GM12878 (cell line): ENCODE results near the gene KIAA1671. TPM values are rescaled to one million over a fixed set of nuclear protein-coding genes. Genes with fewer than 3 reads are reported as not detected.
A peak's percentile ranks its signal among the peaks of the same experiment; 100 is the strongest.

Source experiments
- ATAC-seq: fragments of 200-7000 bp; cut with Tn5 transposase; 3 replicates; pipeline ENCODE4 v1.9.1; 2020; ENCODE audit warnings: mild to moderate bottlenecking, moderate library complexity
- BruUV-seq: library from RNA; stranded (reverse); fragments of 400-500 nt; replicated peaks from 2 replicates; lab custom pipeline; 2021; lab: Mats Ljungman, UMichigan
- CTCF ChIA-PET: fragments of 300-600 bp; sonication (Branson Sonifier 250); formaldehyde crosslinking; extraction: SDS; loops from one replicate; lab custom pipeline; 2021; ENCODE audit warnings: inconsistent platforms; lab: Yijun Ruan, JAX
- POLR2A ChIA-PET: fragments of 350-600 bp; formaldehyde crosslinking; extraction: SDS; loops from one replicate; lab custom pipeline; 2021; ENCODE audit warnings: inconsistent platforms; lab: Charles Lee
- RAD21 ChIA-PET: fragments of 300-600 bp; sonication (Branson Sonifier 250); formaldehyde crosslinking; loops from one replicate; lab custom pipeline; 2023; ENCODE audit warnings: antibody characterized with exemption; ENCODE audit not compliant: unreplicated experiment; lab: Charles Lee
- SMC1A ChIA-PET: fragments of 300-600 bp; sonication (Branson Sonifier 250); formaldehyde crosslinking; loops from one replicate; lab custom pipeline; 2023; ENCODE audit not compliant: unreplicated experiment, uncharacterized antibody; lab: Charles Lee
- DNase-seq: peaks from one replicate; pipeline ENCODE4 v3.0.0-alpha.2; 2011; ENCODE audit warnings: low read depth, low spot score
- FAIRE-seq: peaks from 3 replicates; lab custom pipeline; 2011; peaks lifted over from hg19 to GRCh38; lab: Jason Lieb, UNC
- H2AFZ ChIP-seq: 2 replicates; pipeline ENCODE4 v1.6.0; 2011; ENCODE audit warnings: low read depth, low read length, control low read depth; ENCODE audit not compliant: control insufficient read depth
- H3K27ac ChIP-seq: 2 replicates; pipeline ENCODE4 v1.5.1; 2011; ENCODE audit warnings: control low read depth; ENCODE audit not compliant: control insufficient read depth, insufficient read depth
- H3K27me3 ChIP-seq, 2 experiments: replicated peaks in 1 of 2; 2 replicates each; pipeline versions ENCODE4 v1.6.0 to v1.6.1; 2011; ENCODE audit warnings: low read length in 1 of 2; ENCODE audit not compliant: control insufficient read depth in 2 of 2, insufficient read depth in 2 of 2
- H3K36me3 ChIP-seq, 2 experiments: 2 replicates each; pipeline ENCODE4 v1.5.1; 2011; ENCODE audit warnings: low read length in 1 of 2; ENCODE audit not compliant: control insufficient read depth in 2 of 2, insufficient read depth in 2 of 2
- H3K4me1 ChIP-seq: 2 replicates; pipeline ENCODE4 v1.6.1; 2011; ENCODE audit warnings: mild to moderate bottlenecking, low read length, moderate library complexity, mixed read lengths; ENCODE audit not compliant: control insufficient read depth, insufficient read depth
- H3K4me2 ChIP-seq: 2 replicates; pipeline ENCODE4 v1.6.0; 2011; ENCODE audit warnings: control low read depth; ENCODE audit not compliant: control insufficient read depth, insufficient read depth
- H3K4me3 ChIP-seq: fragments of 200-600 bp; sonication (generic); 2 replicates; pipeline ENCODE4 v1.5.1; 2016
- H3K79me2 ChIP-seq: 2 replicates; pipeline ENCODE4 v1.6.0; 2011; ENCODE audit warnings: low read length; ENCODE audit not compliant: control insufficient read depth, insufficient read depth
- H3K9ac ChIP-seq: 2 replicates; pipeline ENCODE4 v1.8.0; 2011; ENCODE audit warnings: low read length, control low read depth, mixed read lengths; ENCODE audit not compliant: control insufficient read depth, insufficient read depth
- H3K9me3 ChIP-seq: replicated peaks from 3 replicates; pipeline ENCODE4 v1.5.1; 2011; ENCODE audit warnings: mild to moderate bottlenecking, low read length; ENCODE audit not compliant: control insufficient read depth, insufficient read depth
- H4K20me1 ChIP-seq: 2 replicates; pipeline ENCODE4 v1.6.0; 2011; ENCODE audit not compliant: control insufficient read depth, insufficient read depth
- BACH1 ChIP-seq: fragments of 450-650 bp; IDR thresholded peaks from 2 replicates; pipeline ENCODE4 v1.6.1; 2017; ENCODE audit warnings: mild to moderate bottlenecking, borderline replicate concordance
- BMI1 ChIP-seq: fragments of 450-650 bp; IDR thresholded peaks from 2 replicates; pipeline ENCODE4 v1.6.1; 2016; ENCODE audit warnings: mild to moderate bottlenecking, moderate library complexity, borderline replicate concordance
- DPF2 ChIP-seq: fragments of 450-650 bp; IDR thresholded peaks from 2 replicates; pipeline ENCODE4 v1.6.1; 2017; ENCODE audit warnings: mild to moderate bottlenecking
- ETV6 ChIP-seq, 2 experiments: fragments of 450-650 bp in 1 of 2; IDR thresholded peaks in 1 of 2; conservative IDR thresholded peaks in 1 of 2; 2 replicates each; pipeline ENCODE4 v1.6.1; 2014; ENCODE audit warnings: antibody characterized with exemption in 1 of 2, borderline replicate concordance in 1 of 2, low read depth in 1 of 2, mild to moderate bottlenecking in 1 of 2, moderate library complexity in 1 of 2
- IKZF1 ChIP-seq: fragments of 450-650 bp; conservative IDR thresholded peaks from 2 replicates; pipeline ENCODE4 v1.6.1; 2017; ENCODE audit warnings: antibody characterized with exemption, mild to moderate bottlenecking
- IKZF2 ChIP-seq, 2 experiments: fragments of 450-650 bp; IDR thresholded peaks; 2 replicates each; pipeline ENCODE4 v1.6.1; 2017; ENCODE audit warnings: mild to moderate bottlenecking in 2 of 2, moderate library complexity in 2 of 2
- JUND ChIP-seq: IDR thresholded peaks from 2 replicates; pipeline ENCODE4 v1.6.1; 2012; ENCODE audit warnings: low read depth, mild to moderate bottlenecking, low read length, improper control_type of control experiment, moderate library complexity
- MTA2 ChIP-seq: fragments of 450-650 bp; IDR thresholded peaks from 2 replicates; pipeline ENCODE4 v1.6.1; 2016; ENCODE audit warnings: low read depth, mild to moderate bottlenecking, moderate library complexity
- MYB ChIP-seq: fragments of 150-350 bp; IDR thresholded peaks from 2 replicates; pipeline ENCODE4 v1.6.1; 2014; ENCODE audit warnings: mild to moderate bottlenecking, low read depth, low read length, borderline replicate concordance
- NFYA ChIP-seq: IDR thresholded peaks from 2 replicates; pipeline ENCODE4 v1.6.1; 2011; ENCODE audit warnings: low read depth, mild to moderate bottlenecking, low read length, improper control_type of control experiment, borderline replicate concordance
- SMAD1 ChIP-seq: fragments of 450-650 bp; IDR thresholded peaks from 2 replicates; pipeline ENCODE4 v1.6.1; 2018; ENCODE audit warnings: mild to moderate bottlenecking, low read depth; ENCODE audit not compliant: partially characterized antibody
- SMARCA5 ChIP-seq: fragments of 450-650 bp; IDR thresholded peaks from 2 replicates; pipeline ENCODE4 v1.6.1; 2017; ENCODE audit warnings: mild to moderate bottlenecking
- SREBF1 ChIP-seq: IDR thresholded peaks from 2 replicates; pipeline ENCODE4 v1.6.1; 2012; ENCODE audit warnings: mild to moderate bottlenecking, low read length
- SUPT20H ChIP-seq: IDR thresholded peaks from 2 replicates; pipeline ENCODE4 v1.6.1; 2011; ENCODE audit warnings: low read depth, mild to moderate bottlenecking, low read length, moderate library complexity, borderline replicate concordance; ENCODE audit not compliant: control insufficient read depth
- ZNF622 ChIP-seq: fragments of 450-650 bp; IDR thresholded peaks from 2 replicates; pipeline ENCODE4 v1.6.1; 2017; ENCODE audit warnings: mild to moderate bottlenecking, inconsistent platforms
- whole genome bisulfite sequencing: methylation state at CpG from one replicate; pipeline ENCODE4 v1.1.6; 2016; ENCODE audit warnings: low lambda C conversion rate; ENCODE audit not compliant: insufficient replicate concordance, insufficient coverage; ENCODE audit errors: missing lambda C conversion rate; 5-methylcytosine and 5-hydroxymethylcytosine counted together
- in situ Hi-C: fragments of 300-500 bp; cut with MboI; formaldehyde crosslinking; loops from 9 replicates; pipeline ENCODE4 v1.14.3; 2018; ENCODE audit warnings: mixed read lengths
- intact Hi-C: fragments of 100-400 bp; cut with micrococcal nuclease; formaldehyde crosslinking; loops from one replicate; pipeline ENCODE4 v1.14.2; 2022; ENCODE audit not compliant: unreplicated experiment
- polyA plus RNA-seq, 11 experiments: library from polyadenylated mRNA; depleted of rRNA in 4 of 11; unstranded in 6 of 11; stranded (reverse) in 5 of 11; fragments of >200 nt; fragmentation: Nextera tagmentation in 4 of 11; fragmentation: Illumina TruSeq in 1 of 11; extraction: Ambion mirVana in 4 of 11; extraction: Trizol in 1 of 11; gene quantifications; 1 replicate in 1 of 11; 2 replicates in 10 of 11; pipeline versions ENCODE4 v1.2.1 to v1.2.3, GENCODE V29; 2011 to 2016; ENCODE audit warnings: inconsistent platforms in 2 of 11, missing spikeins in 2 of 11, low read depth in 1 of 11
- total RNA-seq, 4 experiments: library from RNA; depleted of rRNA in 3 of 4; stranded (reverse); fragments of >200 nt in 3 of 4; fragmentation: Illumina TruSeq in 1 of 4; extraction: Trizol in 1 of 4; gene quantifications; 2 replicates each; pipeline versions ENCODE4 v1.2.1 to v1.2.3, GENCODE V29; 2013 to 2021
- TF ChIP-seq, protein P1 (sequence below): fragments of 450-650 bp; IDR thresholded peaks from 2 replicates; pipeline ENCODE4 v1.6.1; 2016; ENCODE audit warnings: mild to moderate bottlenecking
- TF ChIP-seq, protein P2 (sequence below): IDR thresholded peaks from 2 replicates; pipeline ENCODE4 v1.6.1; 2011; ENCODE audit warnings: low read depth, mild to moderate bottlenecking, low read length, moderate library complexity, borderline replicate concordance; ENCODE audit errors: extremely low read depth

The KIAA1671 gene
- total and polyA plus RNA-seq, 10 of the 15 experiments (the other 5 are each of a cell fraction or from before 2014, with no cell fraction given) = 0.05 to 2.7 (median 0.33) TPM

DNA sequence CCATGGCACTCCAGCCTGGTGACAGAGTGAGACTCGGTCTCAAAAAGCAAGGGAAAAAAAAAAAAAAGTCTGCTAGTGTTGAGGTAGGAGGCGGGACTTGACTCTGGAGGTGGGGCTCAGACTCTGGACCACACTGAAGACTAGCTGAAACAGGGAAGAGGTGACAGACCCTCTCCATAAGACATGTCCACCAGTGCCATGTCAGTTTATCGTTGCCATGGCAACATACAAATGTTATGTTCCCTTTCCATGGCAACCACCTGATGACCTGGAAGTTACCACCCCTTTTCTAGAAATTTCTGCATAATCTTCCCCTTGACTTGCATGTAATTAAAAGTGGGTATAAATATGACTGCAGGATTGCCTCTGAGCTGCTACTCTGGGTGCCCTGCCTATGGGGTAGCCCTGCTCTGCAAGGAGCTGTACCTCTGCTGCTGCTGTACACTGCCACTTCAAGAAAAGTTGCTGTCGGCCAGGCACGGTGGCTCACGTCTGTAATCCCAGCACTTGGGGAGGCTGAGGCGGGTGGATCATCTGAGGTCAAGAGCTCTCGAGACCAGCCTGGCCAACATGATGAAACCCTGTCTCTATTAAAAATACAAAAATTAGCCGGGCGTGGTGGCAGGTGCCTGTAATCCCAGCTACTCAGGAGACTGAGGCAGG, 55.1 kb downstream of the KIAA1671 start:
- Histone ChIP-seq H3K27me3 (no peaks in the 10 kb centered on the region), H3K9me3 (no peaks in the 10 kb centered on the region), H3K9ac (no peak overlapping the region), H4K20me1 (no peaks in the 10 kb centered on the region), H2AFZ (no peak overlapping the region), H3K36me3 (no peaks in the 10 kb centered on the region), H3K4me3 (no peak overlapping the region), H3K4me1 (no peaks in the 10 kb centered on the region), H3K79me2 (no peaks in the 10 kb centered on the region), H3K4me2 (no peak overlapping the region), H3K27ac (no peak overlapping the region)
- 22% methylated on average over 10 of the region's 10 CpGs for WGBS
- no TSS peak for BruUV-seq
- DNase-seq (no peak), FAIRE-seq (no peak), ATAC-seq (no peak)
- no peak for TF ChIP-seq ZNF622
- TF ChIP-seq BMI1 = peak; percentile 83
- POLR2A ChIA-PET = interaction anchor here (0.7 kb wide), 1 partner anchor 17 kb away, joined by 4 read pairs; no protein-coding TSS in a partner anchor
- RAD21 ChIA-PET = no interaction called here
- intact Hi-C loops = no loop called here
- in situ Hi-C loops = no loop called here
- CTCF ChIA-PET = interaction anchor here (1.6 kb wide), 1 partner anchor 40 kb away, joined by 3 read pairs; no protein-coding TSS in a partner anchor
- SMC1A ChIA-PET = no interaction called here

DNA sequence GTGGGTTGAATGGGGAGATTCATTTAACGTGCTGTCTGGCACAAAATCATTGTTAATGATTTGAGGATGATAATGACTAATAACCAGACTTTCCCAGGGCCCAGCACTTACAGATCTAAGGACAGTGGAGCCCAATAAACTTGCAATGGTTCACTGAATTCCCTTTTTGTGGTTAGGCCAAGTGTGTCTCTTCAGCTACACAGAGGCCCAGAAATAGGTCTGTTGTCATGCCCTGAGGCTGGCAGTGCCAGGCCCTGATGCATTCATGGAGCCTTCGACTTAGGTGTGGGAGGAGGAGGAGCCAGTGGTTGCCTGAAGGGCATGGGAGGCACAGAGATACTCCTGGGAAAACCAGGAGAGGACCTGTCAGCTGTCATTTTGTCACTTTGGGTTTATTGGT, 56.1 kb downstream of the KIAA1671 start:
- POLR2A ChIA-PET = no interaction called here
- H3K27me3 ChIP-seq = no peaks in the 10 kb centered on the region
- RAD21 ChIA-PET = no interaction called here
- peak; percentile 35 for DNase-seq
- no TSS peak for BruUV-seq
- no peaks in the 10 kb centered on the region for H3K9me3 ChIP-seq
- no peak overlapping the region for H3K4me2 ChIP-seq
- H3K27ac ChIP-seq = no peak overlapping the region
- WGBS = 5% methylated on average over 2 of the region's 2 CpGs
- H4K20me1 ChIP-seq = no peaks in the 10 kb centered on the region
- H3K9ac ChIP-seq = no peak overlapping the region
- H3K79me2 ChIP-seq = no peaks in the 10 kb centered on the region
- H3K4me3 ChIP-seq = no peak overlapping the region
- no peaks in the 10 kb centered on the region for H3K36me3 ChIP-seq
- in situ Hi-C loops = no loop called here
- SMC1A ChIA-PET = no interaction called here
- no peaks in the 10 kb centered on the region for H3K4me1 ChIP-seq
- peak; percentile 73 for ATAC-seq
- CTCF ChIA-PET = no interaction called here
- FAIRE-seq = no peak
- H2AFZ ChIP-seq = no peak overlapping the region
- intact Hi-C loops = no loop called here
- no peak for TF ChIP-seq NFYA
- peak; percentile 31 for TF ChIP-seq IKZF1
- TF ChIP-seq BACH1 = no peak
- TF ChIP-seq DPF2 = no peak
- TF ChIP-seq, protein P1, sequence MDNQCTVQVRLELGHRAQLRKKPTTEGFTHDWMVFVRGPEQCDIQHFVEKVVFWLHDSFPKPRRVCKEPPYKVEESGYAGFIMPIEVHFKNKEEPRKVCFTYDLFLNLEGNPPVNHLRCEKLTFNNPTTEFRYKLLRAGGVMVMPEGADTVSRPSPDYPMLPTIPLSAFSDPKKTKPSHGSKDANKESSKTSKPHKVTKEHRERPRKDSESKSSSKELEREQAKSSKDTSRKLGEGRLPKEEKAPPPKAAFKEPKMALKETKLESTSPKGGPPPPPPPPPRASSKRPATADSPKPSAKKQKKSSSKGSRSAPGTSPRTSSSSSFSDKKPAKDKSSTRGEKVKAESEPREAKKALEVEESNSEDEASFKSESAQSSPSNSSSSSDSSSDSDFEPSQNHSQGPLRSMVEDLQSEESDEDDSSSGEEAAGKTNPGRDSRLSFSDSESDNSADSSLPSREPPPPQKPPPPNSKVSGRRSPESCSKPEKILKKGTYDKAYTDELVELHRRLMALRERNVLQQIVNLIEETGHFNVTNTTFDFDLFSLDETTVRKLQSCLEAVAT = no peak
- no peak for TF ChIP-seq SUPT20H
- TF ChIP-seq IKZF2 (IDR thresholded peaks at IDR 0.05) = peak in 1 of 2 experiments; percentile 40; a peak in 3 of 4 replicates
- TF ChIP-seq SMAD1 = no peak
- TF ChIP-seq, protein P2, sequence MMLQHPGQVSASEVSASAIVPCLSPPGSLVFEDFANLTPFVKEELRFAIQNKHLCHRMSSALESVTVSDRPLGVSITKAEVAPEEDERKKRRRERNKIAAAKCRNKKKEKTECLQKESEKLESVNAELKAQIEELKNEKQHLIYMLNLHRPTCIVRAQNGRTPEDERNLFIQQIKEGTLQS = no peak
- no peak for TF ChIP-seq ETV6 (conservative IDR thresholded peaks at IDR 0.05 in 1 of 2, IDR thresholded peaks at IDR 0.05 in 1 of 2; ENCODE audit: borderline replicate concordance in 1 of 2, low read depth in 1 of 2)
- TF ChIP-seq MTA2 = no peak
- no peak for TF ChIP-seq SREBF1
- no peak for TF ChIP-seq MYB
- TF ChIP-seq JUND = no peak
- TF ChIP-seq SMARCA5 = no peak
